HG02678 (cell line): ENCODE data around the gene C22orf39.

Experiments
- ATAC-seq: cut with Tn5 transposase; IDR thresholded peaks from one replicate; pipeline ENCODE4 v1.9.1; 2021; ENCODE audit warnings: mild to moderate bottlenecking, moderate library complexity; ENCODE audit not compliant: unreplicated experiment

C22orf39 gene

GRCh38 chr22:19402642-19403191 lies 44.8 kb downstream of the C22orf39 start:
- ATAC-seq, result no peak

GRCh38 chr22:19401483-19401882 lies 46.0 kb downstream of the C22orf39 start:
- no peak for ATAC-seq

GRCh38 chr22:19400881-19401280 lies 46.6 kb downstream of the C22orf39 start:
- no peak for ATAC-seq

GRCh38 chr22:19398652-19399051 lies 48.9 kb downstream of the C22orf39 start:
- no peak for ATAC-seq

GRCh38 chr22:19398206-19398605 lies 49.3 kb downstream of the C22orf39 start:
- ATAC-seq, result no peak

- ATAC-seq, result no peak
These were observed 49.8 kb downstream of the C22orf39 start for GRCh38 chr22:19397734-19398104.

GRCh38 chr22:19396934-19397733 lies 50.4 kb downstream of the C22orf39 start:
- no peak for ATAC-seq

GRCh38 chr22:19396561-19396933 lies 51.0 kb downstream of the C22orf39 start:
- ATAC-seq, result no peak

- ATAC-seq, result no peak
These were observed 52.2 kb downstream of the C22orf39 start for GRCh38 chr22:19395276-19395675.

GRCh38 chr22:19394274-19395050 lies 53.0 kb downstream of the C22orf39 start:
- ATAC-seq, result no peak

- no peak for ATAC-seq
These were observed 53.8 kb downstream of the C22orf39 start for GRCh38 chr22:19393704-19394103.
